Astrocyte (in vitro differentiated cells and primary cell): ENCODE data around the gene GGACT.

Experiments used
- CTCF ChIP-seq: IDR thresholded peaks from 2 replicates; pipeline ENCODE4 v1.5.1; 2011; ENCODE audit warnings: low read depth, mild to moderate bottlenecking, inconsistent platforms, low read length, moderate library complexity; ENCODE audit not compliant: insufficient read depth
- EZH2 ChIP-seq: IDR thresholded peaks from 2 replicates; pipeline ENCODE4 v1.6.1; 2012; ENCODE audit warnings: mild to moderate bottlenecking, low read length, inconsistent platforms; ENCODE audit not compliant: insufficient read depth

- TF ChIP-seq CTCF, result no peak
- no peak for TF ChIP-seq EZH2
Observed at GRCh38 chr13:100580045-100580444, 8.5 kb downstream of the GGACT start.
